ENCODE results near the gene CALD1. TPM values are rescaled to one million over a fixed set of nuclear protein-coding genes. Genes with fewer than 3 reads are reported as not detected.

The CALD1 gene
- total and polyA plus RNA-seq, 2 experiments from 2014 or later = 132 to 842 TPM

DNA sequence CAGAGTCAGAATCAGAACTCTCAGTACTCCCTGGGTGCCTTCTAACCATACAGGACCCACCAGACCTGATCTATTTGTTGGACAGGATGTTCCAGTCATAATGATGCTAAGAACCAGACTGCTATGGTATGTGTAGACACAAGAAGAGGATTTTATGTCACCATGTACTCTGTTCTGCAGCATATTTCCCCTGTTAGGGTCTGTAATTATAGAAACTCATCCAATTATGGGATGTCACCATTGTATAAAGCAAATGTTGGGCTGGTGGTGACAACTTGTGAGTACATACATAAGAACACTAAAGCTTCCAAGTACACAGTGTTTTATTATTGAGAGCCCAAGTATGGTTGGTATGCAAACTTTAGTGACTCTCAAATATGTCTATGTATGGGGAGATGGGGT, 139.8 kb downstream of the CALD1 start:
- H2AFZ ChIP-seq = no peak overlapping the region
- Mint-ChIP-seq H3K27ac (no peak overlapping the region), H3K36me3 (ENCODE audit: low read depth) (no peaks in the 10 kb centered on the region), H3K4me1 (no peaks in the 10 kb centered on the region; the same call in 2 of the 3 replicates), H3K9me3 (no peaks in the 10 kb centered on the region), H3K4me3 (no peak overlapping the region), H3K27me3 (ENCODE audit: insufficient read depth, low read depth, poor library complexity) (no peaks in the 10 kb centered on the region)
- H3K4me1 ChIP-seq (ENCODE audit: insufficient read depth) = no peaks in the 10 kb centered on the region
- no peak overlapping the region for H3K27ac ChIP-seq (ENCODE audit: low read depth)
- no peak overlapping the region for H3K4me3 ChIP-seq
- H3F3A ChIP-seq (replicated peaks; ENCODE audit: low read depth) = no peaks in the 10 kb centered on the region
- 0 out of 2 replicates have a peak, but pooled peaks cover 6% of the 10 kb centered on the region for H4K20me1 ChIP-seq (replicated peaks; ENCODE audit: insufficient read depth)
- TF ChIP-seq CREB1 (CRISPR knock-in tag; IDR thresholded peaks at IDR 0.05; ENCODE audit: low read depth) = no peak
- no peak for TF ChIP-seq ETS1 (IDR thresholded peaks at IDR 0.05)
- TF ChIP-seq, protein P1, sequence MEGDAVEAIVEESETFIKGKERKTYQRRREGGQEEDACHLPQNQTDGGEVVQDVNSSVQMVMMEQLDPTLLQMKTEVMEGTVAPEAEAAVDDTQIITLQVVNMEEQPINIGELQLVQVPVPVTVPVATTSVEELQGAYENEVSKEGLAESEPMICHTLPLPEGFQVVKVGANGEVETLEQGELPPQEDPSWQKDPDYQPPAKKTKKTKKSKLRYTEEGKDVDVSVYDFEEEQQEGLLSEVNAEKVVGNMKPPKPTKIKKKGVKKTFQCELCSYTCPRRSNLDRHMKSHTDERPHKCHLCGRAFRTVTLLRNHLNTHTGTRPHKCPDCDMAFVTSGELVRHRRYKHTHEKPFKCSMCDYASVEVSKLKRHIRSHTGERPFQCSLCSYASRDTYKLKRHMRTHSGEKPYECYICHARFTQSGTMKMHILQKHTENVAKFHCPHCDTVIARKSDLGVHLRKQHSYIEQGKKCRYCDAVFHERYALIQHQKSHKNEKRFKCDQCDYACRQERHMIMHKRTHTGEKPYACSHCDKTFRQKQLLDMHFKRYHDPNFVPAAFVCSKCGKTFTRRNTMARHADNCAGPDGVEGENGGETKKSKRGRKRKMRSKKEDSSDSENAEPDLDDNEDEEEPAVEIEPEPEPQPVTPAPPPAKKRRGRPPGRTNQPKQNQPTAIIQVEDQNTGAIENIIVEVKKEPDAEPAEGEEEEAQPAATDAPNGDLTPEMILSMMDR (conservative IDR thresholded peaks at IDR 0.05; ENCODE audit: low read depth in 2 of 2) = no peak
- no peak for TF ChIP-seq EZH2phosphoT487 (IDR thresholded peaks at IDR 0.05; ENCODE audit: unreplicated experiment)
- no peak for TF ChIP-seq REST (IDR thresholded peaks at IDR 0.05; ENCODE audit: unreplicated experiment)
- TF ChIP-seq ZNF462 (CRISPR knock-in tag; IDR thresholded peaks at IDR 0.05) = no peak
- TF ChIP-seq ZNF331 (CRISPR knock-in tag; IDR thresholded peaks at IDR 0.05; ENCODE audit: low read depth) = no peak
- TF ChIP-seq EZH2 (IDR thresholded peaks at IDR 0.05; ENCODE audit: low read depth, unreplicated experiment) = no peak
- no peak for TF ChIP-seq NANOG (IDR thresholded peaks at IDR 0.05; ENCODE audit: borderline replicate concordance)
- no peak for TF ChIP-seq JUNB (IDR thresholded peaks at IDR 0.05; ENCODE audit: unreplicated experiment)
- no peak for TF ChIP-seq STAT1 (IDR thresholded peaks at IDR 0.05; ENCODE audit: unreplicated experiment)
- no peak for TF ChIP-seq POLR2AphosphoS5 (IDR thresholded peaks at IDR 0.05; ENCODE audit: low read depth)
- no peak for TF ChIP-seq ZNF114 (CRISPR knock-in tag; IDR thresholded peaks at IDR 0.05)
- DNase-seq (ENCODE audit: low spot score) = no peak
- H3K4me2 ChIP-seq = no peak overlapping the region
- ATAC-seq = no peak
- peaks cover 20% of the 10 kb centered on the region; the same call in 1 of the 2 replicates for H3K79me2 ChIP-seq (replicated peaks; ENCODE audit: insufficient read depth)
- no peaks in the 10 kb centered on the region for H3K36me3 ChIP-seq (ENCODE audit: insufficient read depth)
- no peaks in the 10 kb centered on the region for H3K9me2 ChIP-seq (ENCODE audit: insufficient read depth)
- no peaks in the 10 kb centered on the region for H3K27me3 ChIP-seq (ENCODE audit: insufficient read depth)

Data from GM23338 (cell line).